ENCODE measurements around the gene OARD1.
A peak's percentile ranks its signal among the peaks of the same experiment; 100 is the strongest.
"Not testable (repeated sequence)": the region's sequence is repeated elsewhere in the genome, so short reads cannot be mapped to it uniquely, and the experiment has no call there.

Gene OARD1

GRCh38 chr6:41071923-41072835, at the start of gene OARD1:
Gene OARD1 (minus strand): TSS chr6:41072356. CDS start chr6:41071634, 722 bp downstream.
- DNase-seq = peak; percentile 100

- DNase-seq = no peak
These were observed 47.9 kb upstream of the OARD1 start for GRCh38 chr6:41120058-41120457.

- DNase-seq = no peak
These were observed 47.4 kb upstream of the OARD1 start for GRCh38 chr6:41119508-41119907.

DNA sequence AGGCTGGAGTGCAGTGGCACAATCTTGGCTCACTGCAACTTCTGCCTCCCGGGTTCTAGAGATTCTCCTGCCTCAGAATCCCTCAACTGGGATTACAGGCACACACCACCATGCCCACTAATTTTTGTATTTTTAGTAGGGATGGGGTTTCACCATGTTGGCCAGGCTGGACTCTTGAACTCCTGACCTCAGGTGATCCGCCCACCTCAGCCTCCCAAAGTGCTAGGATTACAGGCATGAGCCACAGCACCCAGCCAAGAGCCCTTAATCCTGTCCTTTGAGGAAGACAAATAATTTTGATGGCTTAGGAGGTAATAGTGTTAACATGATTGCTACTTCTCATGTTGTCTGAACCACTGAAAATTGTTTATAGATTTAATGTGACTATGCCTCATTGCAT, 42.9 kb upstream of the OARD1 start:
- not testable (repeated sequence) for DNase-seq

DNA sequence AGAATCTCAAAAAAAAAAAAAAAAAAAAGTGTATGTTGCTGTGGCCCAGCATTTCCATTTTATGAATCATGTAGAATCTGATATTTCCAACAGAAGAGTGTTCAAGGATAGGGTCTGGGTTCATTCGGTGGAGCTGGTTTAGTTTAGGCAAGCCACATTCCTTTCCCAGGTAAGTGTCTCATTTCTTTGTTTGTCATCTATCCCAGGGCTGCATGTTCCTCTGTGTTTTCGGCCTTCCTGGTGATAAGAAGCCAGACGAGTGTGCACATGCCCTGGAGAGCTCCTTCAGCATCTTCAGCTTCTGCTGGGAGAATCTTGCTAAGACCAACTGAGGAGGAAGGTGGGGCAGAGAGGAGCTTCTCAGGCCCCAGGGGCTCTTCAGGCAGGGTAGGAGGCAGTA, 38.9 kb upstream of the OARD1 start:
- no peak for DNase-seq

GRCh38 chr6:41103847-41104246, 31.7 kb upstream of the OARD1 start:
- no peak for DNase-seq

GRCh38 chr6:41100871-41101287, 28.7 kb upstream of the OARD1 start:
- no peak for DNase-seq

GRCh38 chr6:41098366-41098765, 26.2 kb upstream of the OARD1 start:
- DNase-seq = no peak

DNA sequence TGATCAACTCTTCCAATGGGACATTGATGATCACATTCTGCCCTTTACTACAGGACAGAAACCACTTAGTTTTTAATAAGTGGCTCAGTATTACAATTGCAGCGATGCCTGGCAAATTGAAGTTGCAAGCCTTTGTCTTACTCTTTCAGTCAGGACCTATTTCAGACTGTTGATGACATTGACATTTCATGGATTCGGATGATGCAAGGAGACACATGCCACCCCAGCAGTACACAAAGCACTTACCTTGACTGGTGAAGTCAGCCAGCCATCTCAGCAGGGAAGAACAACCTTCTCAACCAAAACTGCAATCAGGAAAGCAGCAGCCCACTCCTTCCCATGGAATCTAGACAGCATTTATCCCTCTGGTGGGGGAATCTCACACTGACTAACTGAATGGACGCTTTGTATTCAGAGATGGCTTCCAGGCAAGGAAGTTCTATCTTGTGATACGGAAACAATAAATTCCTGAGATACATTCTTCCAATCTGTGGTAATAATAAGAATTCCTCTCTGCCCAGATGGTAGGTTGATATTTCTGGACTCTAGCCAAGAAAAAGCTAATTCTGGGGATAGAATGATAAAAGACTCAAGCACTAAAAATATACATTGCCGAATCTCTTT, 25.4 kb upstream of the OARD1 start:
- DNase-seq = no peak

GRCh38 chr6:41093729-41094128, 21.6 kb upstream of the OARD1 start:
- DNase-seq = no peak

DNA sequence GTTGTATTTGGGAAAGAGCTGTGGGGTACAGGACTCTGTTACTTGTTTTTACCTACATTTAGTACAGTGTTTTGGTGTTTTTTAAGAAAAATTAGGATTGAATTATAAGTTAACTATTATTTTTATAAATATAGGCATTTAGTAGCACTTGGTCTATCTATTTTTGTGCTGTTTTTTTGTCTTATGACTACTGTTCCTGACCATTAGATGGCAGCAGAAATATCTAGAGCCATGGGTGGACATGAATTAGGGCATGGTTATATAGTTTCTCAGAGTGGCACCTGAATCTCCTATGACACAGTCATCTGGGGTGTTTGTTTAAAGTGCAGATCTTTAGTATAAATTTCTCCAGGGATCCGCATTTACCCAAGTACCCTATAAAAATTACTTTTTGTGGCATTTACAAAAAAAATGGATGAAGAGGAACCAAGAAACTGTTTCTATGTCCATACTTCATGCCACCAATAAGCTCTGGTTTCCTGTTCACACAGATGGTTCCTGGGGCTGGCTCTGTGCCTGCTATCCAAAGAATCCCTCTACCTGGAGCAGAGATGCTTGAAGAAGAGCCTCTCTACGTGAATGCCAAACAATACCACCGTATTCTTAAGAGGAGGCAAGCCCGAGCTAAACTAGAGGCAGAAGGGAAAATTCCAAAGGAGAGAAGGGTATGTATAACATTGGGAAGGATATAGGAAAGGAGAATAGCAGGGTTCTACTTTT, 20.4 kb upstream of the OARD1 start:
- DNase-seq = no peak

DNA sequence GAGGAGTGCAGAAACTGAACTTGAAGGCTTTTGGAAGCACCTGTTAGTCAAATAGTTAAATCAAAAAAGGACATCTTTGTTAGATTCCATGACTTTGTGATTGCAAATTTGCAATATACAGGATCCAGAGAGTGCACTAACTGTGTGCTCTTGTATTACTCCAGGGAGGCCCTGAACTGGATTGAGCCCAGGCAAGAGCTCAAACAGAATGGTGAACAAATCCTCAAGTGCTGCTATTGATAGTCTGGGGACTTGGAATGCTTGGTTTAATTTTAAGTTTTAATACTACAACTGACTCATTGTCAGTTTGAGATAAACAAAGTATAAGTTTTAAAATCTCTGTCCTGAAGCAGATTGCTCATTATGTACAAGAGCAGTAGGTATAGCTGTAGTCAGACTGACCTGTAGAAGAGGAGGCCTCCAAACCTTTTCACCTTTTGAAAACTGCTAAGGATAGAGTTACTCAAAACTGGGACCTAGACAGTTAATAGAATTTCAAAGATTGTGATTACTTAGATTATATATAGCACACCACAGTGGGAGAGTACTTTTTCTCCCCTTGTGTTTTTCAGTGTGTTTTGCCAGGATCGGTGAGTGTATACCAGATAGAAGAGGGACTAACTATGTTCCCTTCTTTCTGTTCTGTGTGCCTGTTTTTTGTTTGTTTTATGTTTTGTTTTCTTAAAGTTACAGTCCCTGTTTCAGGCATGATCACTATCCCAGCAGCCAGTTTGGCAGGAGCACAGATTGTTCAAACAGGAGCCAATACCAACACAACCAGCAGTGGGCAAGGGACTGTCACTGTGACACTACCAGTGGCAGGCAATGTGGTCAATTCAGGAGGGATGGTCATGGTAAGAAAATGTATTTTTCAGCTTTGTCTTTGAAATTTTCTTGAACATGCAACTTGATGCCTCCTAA, 18.9 kb upstream of the OARD1 start:
- DNase-seq = no peak

GRCh38 chr6:41088451-41088850, 16.3 kb upstream of the OARD1 start:
- no peak for DNase-seq

DNA sequence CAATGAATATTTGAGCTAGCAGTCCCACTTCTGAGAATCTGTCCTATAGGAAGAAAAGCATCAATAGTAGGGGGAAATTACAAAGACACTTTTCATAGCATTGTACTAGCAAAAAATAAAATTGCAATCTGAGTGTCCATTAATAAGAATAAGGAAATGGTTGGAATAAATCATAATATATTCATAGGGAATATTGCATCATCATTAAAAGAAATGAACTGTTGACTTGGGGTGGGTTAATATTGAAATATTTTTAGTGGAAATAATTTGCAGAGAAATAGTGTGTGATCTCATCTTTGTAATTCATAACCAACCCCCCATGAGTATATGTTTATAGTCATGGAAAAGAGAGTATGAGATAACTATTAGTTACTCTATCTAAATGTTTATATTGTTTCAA, 13.0 kb upstream of the OARD1 start:
- no peak for DNase-seq

DNA sequence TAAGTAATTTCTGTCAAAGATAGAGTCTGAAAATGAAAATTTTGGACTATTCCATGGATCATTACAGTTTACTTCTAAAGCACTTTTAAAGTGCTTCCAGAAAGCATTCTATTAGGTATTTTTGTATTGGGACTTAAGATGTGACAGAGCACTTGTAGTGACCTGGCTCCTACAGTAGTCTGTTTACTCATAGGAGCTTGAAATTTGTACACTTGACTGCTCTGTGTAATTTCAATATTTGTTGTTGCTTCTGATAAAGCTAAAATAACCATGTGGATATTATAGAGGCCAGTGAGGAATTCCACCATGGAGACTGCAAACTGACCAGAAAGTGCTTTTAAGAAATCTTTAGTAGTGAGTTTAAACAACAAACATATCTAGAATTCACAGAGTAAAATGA, 10.9 kb upstream of the OARD1 start:
- DNase-seq = no peak

DNA sequence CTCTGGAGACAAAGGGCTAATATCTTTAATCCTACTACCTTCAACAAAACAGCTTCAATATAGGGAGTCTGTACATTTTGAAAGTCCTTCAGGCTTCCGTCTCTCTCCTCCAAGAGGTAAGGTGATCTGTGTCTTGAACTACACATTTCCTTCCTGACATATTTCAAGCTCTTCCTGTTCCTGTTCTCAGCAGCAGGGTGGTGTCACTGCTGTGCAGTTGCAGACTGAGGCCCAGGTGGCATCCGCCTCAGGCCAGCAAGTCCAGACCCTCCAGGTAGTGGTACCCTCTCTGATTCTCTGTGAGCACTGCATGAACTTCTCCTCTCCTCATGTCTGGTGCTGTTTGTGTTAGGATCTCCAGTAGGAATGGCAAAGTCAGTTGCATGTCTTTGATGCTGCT, 8.5 kb upstream of the OARD1 start:
- peak; percentile 55 for DNase-seq

- no peak for DNase-seq
These were observed 6.9 kb upstream of the OARD1 start for GRCh38 chr6:41079080-41079479.

GRCh38 chr6:41078101-41078500, 5.9 kb upstream of the OARD1 start:
- DNase-seq = no peak

DNA sequence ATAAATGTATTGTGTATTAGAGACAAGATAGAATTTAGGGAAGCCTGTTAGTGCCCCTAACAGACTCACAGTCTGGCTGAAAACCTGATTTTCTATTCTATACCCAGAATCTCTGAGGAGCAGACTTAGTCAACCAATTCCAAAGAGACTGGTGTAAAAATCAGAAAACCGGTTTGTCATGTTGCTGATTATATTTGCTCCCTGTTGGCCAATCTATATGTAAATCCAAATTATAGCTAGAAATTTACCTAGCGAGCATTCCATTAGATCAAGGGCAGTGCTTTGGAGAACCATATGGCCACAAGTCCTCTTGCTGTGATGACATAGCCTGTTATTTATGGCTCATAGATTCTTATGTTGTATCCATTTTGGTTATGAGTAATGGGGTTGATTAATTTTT, 5.4 kb upstream of the OARD1 start:
- no peak for DNase-seq

DNA sequence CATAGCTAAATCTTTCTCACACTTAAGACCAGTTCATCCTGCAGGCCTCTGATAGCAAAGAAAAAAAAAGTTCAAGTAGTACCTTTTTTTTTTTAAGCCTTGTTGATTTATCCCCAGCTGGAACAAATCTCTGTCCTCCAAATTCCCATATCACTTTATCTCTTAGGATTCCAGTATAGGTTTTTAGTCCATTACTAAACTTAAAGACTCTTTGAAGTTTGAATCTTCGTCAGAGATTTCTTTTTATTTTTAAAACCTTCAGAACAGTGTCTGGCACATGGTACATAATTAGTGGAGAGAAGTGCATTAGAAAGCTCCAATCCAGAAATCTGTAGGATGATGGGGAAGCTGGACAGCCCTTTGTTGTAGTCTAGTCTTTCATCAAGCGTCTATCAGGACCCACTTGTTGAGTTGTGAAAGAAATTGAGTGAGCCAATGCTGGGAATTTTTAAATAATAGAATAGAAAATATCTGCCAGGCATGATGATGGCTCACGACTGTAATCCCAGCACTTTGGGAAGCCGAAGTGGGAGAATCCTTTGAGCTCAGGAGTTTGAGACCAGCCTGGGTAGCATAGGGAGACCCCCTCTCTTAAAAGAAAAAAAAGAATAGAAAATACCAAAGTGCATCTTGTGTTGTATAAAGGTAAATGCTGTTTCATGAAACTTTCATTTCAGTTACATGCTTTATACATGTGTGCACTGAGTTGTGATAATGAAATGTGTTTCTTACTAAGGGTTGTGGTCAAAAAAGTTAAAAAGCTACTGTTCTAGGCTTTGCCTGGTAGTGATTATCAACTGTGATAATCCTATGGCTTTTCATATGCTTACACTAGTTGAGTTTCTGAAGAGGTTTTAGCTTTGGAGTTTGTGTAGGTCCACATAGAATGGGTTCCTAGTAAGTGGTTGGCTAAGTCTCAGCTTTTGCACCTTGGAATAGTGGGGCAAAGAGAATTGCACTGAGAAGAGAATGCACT, 3.8 kb upstream of the OARD1 start:
- no peak for DNase-seq

- no peak for DNase-seq
These were observed 2.7 kb upstream of the OARD1 start for GRCh38 chr6:41074692-41075436.

Data from CD4-positive, alpha-beta T cell treated with Interleukin-6 for 4 hours (primary cell).